Karpas-422 (cell line): ENCODE data around the gene TFR2. TPM values are rescaled to one million over a fixed set of nuclear protein-coding genes. Genes with fewer than 3 reads are reported as not detected.

ENCODE experiments used
- DNase-seq: peaks from one replicate; pipeline ENCODE4 v3.0.0-alpha.2; 2015
- H2AFZ ChIP-seq: fragments of 200-600 bp; sonication (generic); 2 replicates; pipeline ENCODE4 v1.6.1; 2014; ENCODE audit warnings: antibody characterized with exemption, low read length, mixed read lengths
- H3K27ac ChIP-seq: fragments of 200-600 bp; sonication (generic); 2 replicates; pipeline ENCODE4 v1.5.1; 2014; ENCODE audit warnings: mild to moderate bottlenecking, low read length, moderate library complexity
- H3K27me3 ChIP-seq: fragments of 200-600 bp; sonication (generic); 2 replicates; pipeline ENCODE4 v1.6.1; 2014; ENCODE audit warnings: low read length, mixed read lengths
- H3K36me3 ChIP-seq: fragments of 200-600 bp; sonication (generic); 2 replicates; pipeline ENCODE4 v1.6.1; 2014; ENCODE audit warnings: low read length, mixed read lengths; ENCODE audit not compliant: insufficient read depth
- H3K4me1 ChIP-seq: fragments of 200-600 bp; sonication (generic); 2 replicates; pipeline ENCODE4 v1.6.1; 2014; ENCODE audit warnings: mild to moderate bottlenecking, low read length, mixed read lengths
- H3K4me2 ChIP-seq: fragments of 200-600 bp; sonication (generic); 2 replicates; pipeline ENCODE4 v1.6.1; 2014; ENCODE audit warnings: low read length, low read depth, mild to moderate bottlenecking; ENCODE audit not compliant: poor library complexity, severe bottlenecking
- H3K4me3 ChIP-seq: fragments of 200-600 bp; sonication (generic); 2 replicates; pipeline ENCODE4 v1.5.1; 2014; ENCODE audit warnings: mild to moderate bottlenecking, antibody characterized with exemption, low read length, mixed read lengths
- H3K79me2 ChIP-seq: fragments of 200-600 bp; sonication (generic); 2 replicates; pipeline ENCODE4 v1.6.1; 2014; ENCODE audit warnings: mild to moderate bottlenecking, low read length, mixed read lengths
- H3K9ac ChIP-seq: fragments of 200-600 bp; sonication (generic); 2 replicates; pipeline ENCODE4 v1.6.0; 2014; ENCODE audit warnings: low read length
- H3K9me2 ChIP-seq: fragments of 200-600 bp; sonication (generic), shearing (Covaris generic); replicated peaks from 2 replicates; pipeline ENCODE4 v1.6.0; 2014; ENCODE audit warnings: mild to moderate bottlenecking, low read length, moderate library complexity; ENCODE audit not compliant: insufficient read depth
- H3K9me3 ChIP-seq: fragments of 300-700, 200-600 bp; sonication (generic); 2 replicates; pipeline ENCODE4 v1.6.1; 2014; ENCODE audit warnings: low read length, mixed read lengths
- H4K20me1 ChIP-seq: fragments of 200-600 bp; sonication (generic); 2 replicates; pipeline ENCODE4 v1.6.1; 2014; ENCODE audit warnings: mild to moderate bottlenecking, antibody characterized with exemption, low read length, low read depth; ENCODE audit not compliant: insufficient read depth
- total RNA-seq: library from RNA; depleted of rRNA; stranded (reverse); fragments of >200 nt; shearing (Covaris generic); gene quantifications from 2 replicates; pipeline ENCODE4 v1.2.3, GENCODE V29; 2014; ENCODE audit warnings: low replicate concordance

The TFR2 gene
- total RNA-seq, 1 experiment from 2014 or later, result 4.2 TPM

- Histone ChIP-seq H3K9ac (no peak overlapping the region), H3K9me3 (no peaks in the 10 kb centered on the region), H2AFZ (no peak overlapping the region), H3K4me2 (no peak overlapping the region), H3K9me2 (no peaks in the 10 kb centered on the region), H3K79me2 (no peaks in the 10 kb centered on the region), H3K4me3 (no peak overlapping the region), H3K36me3 (no peaks in the 10 kb centered on the region), H3K27ac (no peak overlapping the region), H3K4me1 (peaks cover 6% of the 10 kb centered on the region), H4K20me1 (no peaks in the 10 kb centered on the region), H3K27me3 (no peaks in the 10 kb centered on the region)
- no peak for DNase-seq
These were observed 64.9 kb downstream of the TFR2 start for GRCh38 chr7:100576384-100576993.

GRCh38 chr7:100575746-100576383, 65.5 kb downstream of the TFR2 start:
- no peak overlapping the region for H3K9ac ChIP-seq
- H2AFZ ChIP-seq, result no peak overlapping the region
- H3K27me3 ChIP-seq, result no peaks in the 10 kb centered on the region
- no peaks in the 10 kb centered on the region for H4K20me1 ChIP-seq
- peaks cover 6% of the 10 kb centered on the region for H3K4me1 ChIP-seq
- no peaks in the 10 kb centered on the region for H3K79me2 ChIP-seq
- H3K36me3 ChIP-seq, result no peaks in the 10 kb centered on the region
- no peak overlapping the region for H3K27ac ChIP-seq
- no peaks in the 10 kb centered on the region for H3K9me2 ChIP-seq
- H3K4me2 ChIP-seq, result no peak overlapping the region
- no peaks in the 10 kb centered on the region for H3K9me3 ChIP-seq
- no peak for DNase-seq
- H3K4me3 ChIP-seq, result no peak overlapping the region

- H3K36me3 ChIP-seq, result no peaks in the 10 kb centered on the region
- H3K4me1 ChIP-seq, result peaks cover 9% of the 10 kb centered on the region
- DNase-seq, result no peak
- no peak overlapping the region for H3K27ac ChIP-seq
- no peaks in the 10 kb centered on the region for H3K79me2 ChIP-seq
- no peak overlapping the region for H3K4me2 ChIP-seq
- H3K4me3 ChIP-seq, result no peak overlapping the region
- no peaks in the 10 kb centered on the region for H3K27me3 ChIP-seq
- H3K9me3 ChIP-seq, result no peaks in the 10 kb centered on the region
- H3K9ac ChIP-seq, result no peak overlapping the region
- no peak overlapping the region for H2AFZ ChIP-seq
- no peaks in the 10 kb centered on the region for H3K9me2 ChIP-seq
- no peaks in the 10 kb centered on the region for H4K20me1 ChIP-seq
These were observed 66.1 kb downstream of the TFR2 start for GRCh38 chr7:100575206-100575631.

GRCh38 chr7:100574362-100575205, 66.8 kb downstream of the TFR2 start:
- Histone ChIP-seq H3K9me2 (no peaks in the 10 kb centered on the region), H3K27ac (no peak overlapping the region), H3K79me2 (no peaks in the 10 kb centered on the region), H4K20me1 (no peaks in the 10 kb centered on the region), H2AFZ (no peak overlapping the region), H3K4me3 (no peak overlapping the region), H3K9me3 (no peaks in the 10 kb centered on the region), H3K9ac (no peak overlapping the region), H3K4me2 (no peak overlapping the region), H3K36me3 (no peaks in the 10 kb centered on the region), H3K27me3 (no peaks in the 10 kb centered on the region), H3K4me1 (peaks cover 16% of the 10 kb centered on the region)
- no peak for DNase-seq

GRCh38 chr7:100573691-100574361, 67.5 kb downstream of the TFR2 start, which contains the start of gene SAP25:
Gene SAP25 (minus strand): TSS chr7:100573900. CDS start chr7:100573742, 158 bp downstream.
- Histone ChIP-seq H2AFZ (no peak within 1 kb of the TSS), H3K4me1 (peaks cover 18% of the 10 kb centered on the region), H3K79me2 (no peaks in the 10 kb centered on the region), H3K9me3 (no peaks in the 10 kb centered on the region), H3K9ac (no peak within 1 kb of the TSS), H3K4me2 (no peak within 1 kb of the TSS), H4K20me1 (no peaks in the 10 kb centered on the region), H3K9me2 (no peaks in the 10 kb centered on the region), H3K36me3 (no peaks in the 10 kb centered on the region), H3K27ac (no peak within 1 kb of the TSS), H3K27me3 (no peaks in the 10 kb centered on the region), H3K4me3 (no peak within 1 kb of the TSS)
- DNase-seq, result no peak

- H4K20me1 ChIP-seq, result no peaks in the 10 kb centered on the region
These were observed 68.2 kb downstream of the TFR2 start for GRCh38 chr7:100572949-100573675.

GRCh38 chr7:100572281-100572948, 68.9 kb downstream of the TFR2 start:
- no peaks in the 10 kb centered on the region for H3K27me3 ChIP-seq
- no peak overlapping the region for H2AFZ ChIP-seq
- H3K4me3 ChIP-seq, result no peak overlapping the region
- H3K9ac ChIP-seq, result no peak overlapping the region
- H3K36me3 ChIP-seq, result no peaks in the 10 kb centered on the region
- H4K20me1 ChIP-seq, result no peaks in the 10 kb centered on the region
- no peaks in the 10 kb centered on the region for H3K9me3 ChIP-seq
- no peak overlapping the region for H3K4me2 ChIP-seq
- H3K9me2 ChIP-seq, result no peaks in the 10 kb centered on the region
- no peaks in the 10 kb centered on the region for H3K79me2 ChIP-seq
- DNase-seq, result no peak
- H3K27ac ChIP-seq, result no peak overlapping the region
- peaks cover 29% of the 10 kb centered on the region for H3K4me1 ChIP-seq

More at GRCh38 chr7:100572949-100573675, 68.2 kb downstream of the TFR2 start:
- no peaks in the 10 kb centered on the region for H3K36me3 ChIP-seq
- no peak for DNase-seq
- H3K27ac ChIP-seq, result no peak overlapping the region
- no peaks in the 10 kb centered on the region for H3K79me2 ChIP-seq
- H3K4me1 ChIP-seq, result peaks cover 22% of the 10 kb centered on the region
- H3K9me2 ChIP-seq, result no peaks in the 10 kb centered on the region
- H3K27me3 ChIP-seq, result no peaks in the 10 kb centered on the region
- no peak overlapping the region for H3K4me2 ChIP-seq
- H3K9me3 ChIP-seq, result no peaks in the 10 kb centered on the region
- H3K9ac ChIP-seq, result no peak overlapping the region
- H2AFZ ChIP-seq, result no peak overlapping the region
- no peak overlapping the region for H3K4me3 ChIP-seq
